Measurements from ENCODE around the gene WSCD1.

The WSCD1 gene

DNA sequence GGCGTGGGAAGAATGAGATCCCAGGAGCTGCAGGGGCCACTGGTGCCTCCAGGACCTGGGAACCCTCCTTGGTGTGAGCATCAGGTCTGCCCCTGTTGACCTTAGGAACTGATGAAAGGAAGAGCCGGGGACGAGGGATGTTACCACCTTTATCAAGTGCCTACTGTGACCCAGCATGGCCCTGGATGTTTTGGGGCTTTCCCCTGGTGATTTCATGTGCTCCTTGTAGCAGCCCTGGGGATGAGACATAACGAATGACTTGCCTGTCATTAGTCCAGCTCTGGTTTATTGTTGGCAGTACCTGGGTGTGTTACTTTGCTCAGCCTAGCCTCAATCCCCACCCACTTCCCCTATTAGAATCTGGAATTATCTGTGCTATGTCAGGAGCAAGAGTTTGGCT is 39.9 kb downstream of the WSCD1 start:
- DNase-seq: no peak

GRCh38 chr17:6110592-6110991 is 40.4 kb downstream of the WSCD1 start:
- no peak for DNase-seq

DNA sequence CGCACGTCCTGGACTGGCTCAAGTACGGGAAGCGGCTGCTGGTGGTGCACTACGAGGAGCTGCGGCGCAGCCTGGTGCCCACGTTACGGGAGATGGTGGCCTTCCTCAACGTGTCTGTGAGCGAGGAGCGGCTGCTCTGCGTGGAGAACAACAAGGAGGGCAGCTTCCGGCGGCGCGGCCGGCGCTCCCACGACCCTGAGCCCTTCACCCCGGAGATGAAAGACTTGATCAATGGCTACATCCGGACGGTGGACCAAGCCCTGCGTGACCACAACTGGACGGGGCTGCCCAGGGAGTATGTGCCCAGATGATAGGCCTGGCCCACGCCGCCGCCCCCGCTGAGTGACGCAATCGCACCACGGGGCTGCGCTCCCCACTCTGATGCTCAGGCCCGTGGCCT is 50.2 kb downstream of the WSCD1 start:
- DNase-seq: no peak

GRCh38 chr17:6124856-6125255 is 54.7 kb downstream of the WSCD1 start:
- no peak for DNase-seq

DNA sequence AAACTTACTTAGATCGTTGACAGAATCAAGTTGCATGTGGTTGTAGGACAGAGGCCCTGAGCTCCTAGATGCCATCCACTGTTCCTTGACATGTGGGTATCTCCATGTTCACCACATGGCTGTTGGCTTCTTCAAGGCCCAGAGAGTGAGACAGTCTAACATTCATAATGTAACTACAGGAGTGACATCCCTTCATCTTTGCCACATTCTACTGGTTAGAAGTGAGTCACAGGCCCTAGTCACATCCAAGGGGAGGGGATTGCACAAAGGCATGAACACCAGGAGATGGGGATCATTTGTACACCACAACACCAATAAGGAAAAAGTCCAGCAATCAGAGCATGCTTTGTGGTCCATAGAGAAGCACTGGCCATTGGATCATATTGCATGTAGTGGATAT is 56.6 kb downstream of the WSCD1 start:
- no peak for DNase-seq

GRCh38 chr17:6134721-6135120 is 64.5 kb downstream of the WSCD1 start:
- DNase-seq: no peak

- DNase-seq: no peak
Measured at GRCh38 chr17:6135236-6135635, 65.1 kb downstream of the WSCD1 start.

DNA sequence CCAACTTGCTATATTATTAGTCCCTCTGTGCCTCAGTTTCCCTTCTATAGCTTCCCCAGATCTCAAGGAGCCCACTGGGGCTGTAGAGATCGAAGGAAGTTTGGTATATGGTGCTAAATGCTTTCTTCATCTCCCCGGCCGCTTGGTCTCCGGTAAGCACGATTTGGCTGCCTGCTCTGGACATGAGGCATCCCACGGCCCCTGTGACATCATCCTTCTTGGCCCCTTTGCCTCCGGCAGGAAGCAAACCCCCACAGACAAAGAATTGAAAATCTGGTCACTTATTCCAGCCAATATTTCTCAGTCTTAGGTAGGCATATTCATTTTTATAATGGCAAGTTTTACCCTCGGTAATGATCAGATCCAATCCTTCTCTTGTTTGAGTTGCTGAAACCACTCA is 65.8 kb downstream of the WSCD1 start:
- no peak for DNase-seq

- no peak for DNase-seq
Measured at GRCh38 chr17:6137716-6138502, 67.7 kb downstream of the WSCD1 start.

DNA sequence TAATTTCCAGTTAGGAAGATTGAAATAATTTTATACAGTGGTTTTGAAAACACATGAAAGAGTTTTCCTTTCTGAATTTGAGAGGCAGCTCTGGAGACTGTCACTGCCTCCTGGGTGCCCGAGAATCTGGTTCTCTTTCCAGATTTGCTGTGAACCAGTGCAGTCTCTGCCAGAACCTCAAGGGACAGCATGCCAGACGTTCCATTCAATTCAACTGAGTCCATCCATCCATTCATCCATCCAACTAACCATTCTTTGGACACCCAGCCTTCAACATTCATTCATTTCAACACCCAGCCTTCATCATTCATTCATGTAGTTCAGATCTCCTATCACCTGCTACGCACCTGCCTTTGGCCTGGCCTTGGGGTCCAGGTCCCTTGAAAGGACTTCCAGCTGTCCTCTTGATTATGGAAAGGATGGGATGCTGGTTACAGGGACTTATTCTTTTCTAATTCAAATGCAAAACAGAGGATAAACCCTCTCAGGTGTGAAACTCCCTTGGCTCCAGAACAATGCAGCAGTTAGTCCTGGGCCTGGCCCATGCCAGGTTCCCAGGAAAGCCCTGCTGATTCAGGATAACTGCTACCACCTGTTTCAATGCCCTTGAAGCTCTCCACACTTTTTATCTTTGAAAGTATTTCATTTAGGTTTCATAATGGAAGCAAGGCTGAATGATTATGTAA is 68.7 kb downstream of the WSCD1 start:
- DNase-seq: no peak

GRCh38 chr17:6139447-6139832 is 69.3 kb downstream of the WSCD1 start:
- no peak for DNase-seq

DNA sequence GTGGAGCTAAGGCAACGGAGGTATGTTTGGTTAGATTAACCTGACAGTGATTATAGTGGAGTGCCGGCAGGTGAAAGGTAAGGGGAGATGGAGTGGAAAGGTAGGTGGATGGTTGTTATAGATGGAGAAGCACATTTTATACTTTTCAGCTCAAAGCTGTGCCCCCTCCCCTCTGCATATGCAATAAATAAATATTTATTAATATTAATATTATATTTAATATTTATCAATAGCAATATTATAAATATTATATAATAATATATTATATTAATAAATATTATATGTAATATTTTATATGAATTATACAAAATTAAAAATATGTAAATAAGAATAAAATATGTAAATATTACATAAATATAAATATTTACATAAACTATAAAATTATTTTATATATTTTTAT is 70.0 kb downstream of the WSCD1 start:
- no peak for DNase-seq

GRCh38 chr17:6140728-6141330 is 70.7 kb downstream of the WSCD1 start:
- DNase-seq: no peak

DNA sequence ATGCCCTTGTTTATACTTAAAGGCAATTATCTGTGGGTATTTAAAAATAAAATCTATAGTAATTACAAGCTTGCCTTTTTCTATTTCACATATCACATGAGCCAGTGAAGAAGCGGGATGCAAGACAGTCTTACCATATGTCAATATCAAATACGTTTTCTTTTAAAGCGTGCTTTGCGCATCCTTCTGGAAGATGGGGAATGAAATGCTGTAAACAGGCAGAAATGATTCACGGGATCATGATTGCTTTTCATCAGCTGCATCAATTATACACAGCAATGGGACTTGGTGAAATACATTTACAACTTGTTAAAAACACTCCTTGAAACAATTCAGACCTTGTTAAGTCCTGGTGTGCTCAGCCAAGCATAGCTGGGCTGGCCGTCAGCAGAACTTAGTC is 72.5 kb downstream of the WSCD1 start:
- no peak for DNase-seq

- no peak for DNase-seq
Measured at GRCh38 chr17:6145946-6146345, 75.8 kb downstream of the WSCD1 start.

- no peak for DNase-seq
Measured at GRCh38 chr17:6147042-6147441, 76.9 kb downstream of the WSCD1 start.

GRCh38 chr17:6153375-6153774 is 83.2 kb downstream of the WSCD1 start:
- no peak for DNase-seq

GRCh38 chr17:6157716-6158115 is 87.5 kb downstream of the WSCD1 start:
- no peak for DNase-seq

DNA sequence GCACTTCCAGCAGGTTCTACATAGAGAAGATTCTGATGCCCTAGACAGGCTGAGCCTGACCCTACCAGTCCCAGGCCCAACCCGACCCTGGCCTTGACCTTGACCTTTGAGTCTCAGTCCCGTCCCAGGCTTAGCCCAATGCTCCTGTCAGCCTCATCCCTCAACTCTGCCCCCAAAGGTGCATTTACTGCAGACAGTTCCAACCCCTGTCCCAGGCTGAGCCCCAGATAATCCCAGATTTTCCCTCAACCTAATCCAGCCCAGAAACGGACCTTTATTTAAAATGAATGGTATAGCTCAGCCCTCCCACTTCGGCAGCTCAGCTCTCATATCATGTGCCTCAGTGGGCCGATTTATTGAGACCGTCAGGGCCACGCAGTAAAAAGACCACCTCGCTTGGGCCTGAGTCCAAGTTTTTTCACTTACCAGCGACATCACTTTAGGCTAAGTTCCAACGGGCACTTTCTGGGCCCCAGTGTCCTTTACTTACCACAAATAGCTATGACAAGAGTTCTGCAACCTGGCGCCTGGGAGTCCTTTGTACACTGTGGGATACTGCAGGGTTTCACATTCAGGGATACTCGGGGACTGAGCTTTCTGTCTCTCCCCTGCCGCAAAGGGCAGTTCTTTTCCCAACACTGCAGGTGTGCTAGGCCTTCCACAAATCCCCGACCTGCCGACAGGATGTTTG is 89.5 kb downstream of the WSCD1 start:
- no peak for DNase-seq

GRCh38 chr17:6160232-6160555 is 90.0 kb downstream of the WSCD1 start:
- no peak for DNase-seq

DNA sequence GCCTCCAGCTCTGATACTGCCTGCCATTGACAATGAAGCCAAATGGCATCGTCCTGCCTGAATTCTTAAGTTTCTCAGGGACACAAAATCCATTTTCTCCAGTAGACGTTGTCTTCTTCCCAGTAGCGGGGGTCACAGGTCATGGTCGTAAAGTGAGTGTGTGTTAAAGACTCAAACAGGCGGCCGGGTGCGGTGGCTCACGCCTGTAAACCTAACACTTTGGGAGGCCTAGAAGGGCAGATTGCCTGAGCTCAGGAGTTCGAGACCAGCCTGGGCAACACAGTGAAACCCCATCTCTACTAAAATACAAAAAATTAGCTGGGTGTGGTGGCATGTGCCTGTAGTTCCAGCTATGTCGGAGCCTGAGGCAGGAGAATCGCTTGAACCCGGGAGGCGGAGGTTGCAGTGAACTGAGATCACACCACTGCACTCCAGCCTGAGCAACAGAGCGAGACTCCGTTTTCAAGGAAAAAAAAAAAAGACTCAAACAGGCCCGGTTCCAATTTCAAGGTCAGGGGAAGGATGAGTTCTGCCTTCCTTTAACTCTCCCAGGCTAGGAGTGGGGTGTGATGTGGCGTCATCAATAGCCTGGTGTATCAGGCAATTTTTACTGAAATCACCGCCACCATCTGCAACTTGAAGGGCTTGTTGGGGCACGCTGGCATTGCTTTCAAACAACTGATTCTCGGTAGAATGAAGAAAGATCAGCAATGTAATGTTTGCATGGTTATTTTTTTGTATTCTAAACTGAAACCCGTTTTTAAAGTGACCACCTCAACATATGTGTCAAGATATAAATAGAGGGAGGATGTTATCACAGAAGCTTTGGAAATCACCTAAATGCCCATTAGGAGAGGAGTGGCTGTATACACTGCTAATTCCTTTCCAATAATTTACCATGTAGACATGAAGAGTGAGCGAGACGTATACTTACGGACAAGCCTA is 91.0 kb downstream of the WSCD1 start:
- no peak for DNase-seq

DNA sequence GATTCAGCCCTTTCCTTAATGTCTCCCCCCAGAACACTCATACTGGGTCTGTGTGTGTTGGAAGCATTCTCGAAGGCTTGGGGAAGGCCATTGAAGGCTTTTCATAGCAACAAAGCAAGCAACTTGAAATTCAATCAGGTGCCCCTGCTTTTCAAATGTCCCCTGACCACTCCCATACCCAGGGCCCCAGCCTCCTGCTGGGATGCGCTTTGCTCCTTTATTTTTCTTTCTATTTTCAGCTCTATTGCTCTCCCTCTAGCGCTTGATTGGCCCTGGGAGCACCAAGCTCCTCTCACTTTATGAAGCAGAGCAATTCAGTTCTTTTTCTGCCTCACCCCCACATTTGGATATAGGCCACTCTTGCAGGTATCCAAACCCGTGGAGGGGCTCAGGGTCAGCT is 92.0 kb downstream of the WSCD1 start:
- DNase-seq: no peak

GRCh38 chr17:6162892-6163291 is 92.7 kb downstream of the WSCD1 start:
- no peak for DNase-seq
